Measurements from ENCODE around the gene ALAD.

DNA sequence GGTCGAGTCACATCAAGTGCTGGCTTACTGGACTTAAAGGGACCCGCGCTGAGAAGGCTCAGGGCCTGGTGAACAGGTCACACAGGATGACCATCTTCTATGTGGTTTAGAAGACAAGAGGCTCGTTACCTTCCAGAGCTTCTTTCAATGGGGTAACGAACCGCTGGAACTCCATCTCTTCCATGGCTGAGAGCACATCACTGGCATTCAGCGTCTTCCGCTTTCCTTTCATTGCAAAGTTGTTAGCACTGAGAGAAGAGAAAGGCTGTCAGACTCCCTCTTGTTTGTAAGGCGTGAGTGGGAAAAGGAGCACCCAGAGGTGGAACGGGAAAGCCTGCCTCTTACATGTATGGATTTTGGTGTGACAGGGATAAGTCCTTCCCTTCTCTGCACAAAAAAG is 8.4 kb upstream of the ALAD start:
- TF ChIP-seq POLR2A (IDR thresholded peaks at IDR 0.05; ENCODE audit: low read depth, low read length) (no peak), POLR2AphosphoS5 (IDR thresholded peaks at IDR 0.05; ENCODE audit: low read depth, low read length) (no peak)
